Dermis blood vessel endothelial cell (primary cell): ENCODE measurements around the gene GPR153. TPM values are rescaled to one million over a fixed set of nuclear protein-coding genes. Genes with fewer than 3 reads are reported as not detected.

Source experiments
- DNase-seq: peaks from one replicate; pipeline ENCODE4 v3.0.0; 2010
- total RNA-seq: library from RNA; depleted of rRNA; stranded (reverse); fragments of >200 nt; gene quantifications from 2 replicates; pipeline ENCODE4 v1.2.3, GENCODE V29; 2014

The GPR153 gene
- total RNA-seq, 1 donor from 2014 or later: 2.2 TPM

DNA sequence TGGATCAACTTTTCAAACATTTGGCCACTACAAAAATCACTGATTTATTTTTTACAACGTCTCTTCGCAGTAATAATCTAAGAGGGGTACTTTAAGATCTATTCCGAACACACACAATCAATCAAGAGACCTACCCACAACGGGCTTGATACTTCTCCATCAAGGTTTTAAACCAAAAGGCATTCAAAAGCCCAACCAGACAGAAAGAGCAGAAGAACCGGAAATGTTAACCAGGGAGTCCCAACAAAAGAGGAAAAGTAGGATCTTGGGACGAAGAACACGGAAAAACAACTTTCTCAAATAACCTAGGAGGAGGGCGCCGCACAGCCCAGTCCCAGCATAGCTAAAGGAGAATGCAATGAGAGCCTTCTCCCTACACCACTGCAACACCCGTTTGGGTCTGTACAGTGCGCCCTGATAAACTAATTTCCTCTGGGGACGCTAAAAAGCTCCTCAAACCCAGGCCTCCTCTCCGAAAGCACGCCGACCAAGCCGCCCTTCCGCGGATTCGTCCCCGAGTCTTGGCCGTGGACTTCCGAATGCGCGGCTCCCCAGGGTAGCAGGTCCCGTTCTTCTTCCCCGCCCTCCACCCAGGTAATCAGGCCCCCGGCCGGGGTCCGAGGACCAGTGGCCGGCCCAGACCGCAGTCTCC is 62.1 kb downstream of the GPR153 start:
- peak; percentile 46 for DNase-seq

- DNase-seq: no peak
Measured at GRCh38 chr1:6197746-6198427, 63.0 kb downstream of the GPR153 start.

Other genes with a start within 250 kb of the GPR153 start
- gene KCNAB2, start 215.2 kb downstream of the GPR153 start, total RNA-seq: 2.5 and 2.9 TPM in 2 replicates
- gene CHD5, start 80.8 kb downstream of the GPR153 start, total RNA-seq: under 0.01 TPM in 1 of 2 replicates, not detected in the other
- 124 and 146 TPM in 2 replicates for gene RPL22, start 61.5 kb downstream of the GPR153 start, total RNA-seq
- 3.4 and 37.6 TPM in 2 replicates for gene RNF207, start 55.0 kb downstream of the GPR153 start, total RNA-seq
- gene ICMT, start 25.1 kb downstream of the GPR153 start, total RNA-seq: 81.7 and 121 TPM in 2 replicates
- not detected in 2 replicates for gene HES3, start 16.9 kb downstream of the GPR153 start, total RNA-seq
- gene ACOT7, start 132.7 kb upstream of the GPR153 start, total RNA-seq: 17.5 and 33.7 TPM in 2 replicates
- gene HES2, start 158.8 kb upstream of the GPR153 start, total RNA-seq: 9.9 and 14.1 TPM in 2 replicates
- 0.60 and 0.68 TPM in 2 replicates for gene ESPN, start 163.7 kb upstream of the GPR153 start, total RNA-seq
- gene TNFRSF25, start 205.1 kb upstream of the GPR153 start, total RNA-seq: 8.0 and 17.4 TPM in 2 replicates
- gene PLEKHG5, start 230.6 kb upstream of the GPR153 start, total RNA-seq: 36.9 and 50.9 TPM in 2 replicates